ENCODE measurements around the gene TALDO1. TPM values are rescaled to one million over a fixed set of nuclear protein-coding genes. Genes with fewer than 3 reads are reported as not detected.
A peak's percentile ranks its signal among the peaks of the same experiment; 100 is the strongest.

TALDO1 gene
- total RNA-seq, 1 donor from 2014 or later, result 101 TPM

GRCh38 chr11:772429-773390 lies 25.4 kb downstream of the TALDO1 start:
- Mint-ChIP-seq H3K4me1 (peaks cover 11% of the 10 kb centered on the region), H3K27ac (no peak overlapping the region), H3K36me3 (peaks cover 2% of the 10 kb centered on the region), H3K4me3 (no peak overlapping the region), H3K9me3 (no peaks in the 10 kb centered on the region), H3K27me3 (ENCODE audit: insufficient read depth, low read depth) (no peaks in the 10 kb centered on the region)
- H3K79me2 ChIP-seq (ENCODE audit: low read depth), result peaks cover 41% of the 10 kb centered on the region
- no peak overlapping the region for H2AFZ ChIP-seq (replicated peaks)
- no peaks in the 10 kb centered on the region for H3K36me3 ChIP-seq
- no peak for TF ChIP-seq CTCF (IDR thresholded peaks at IDR 0.05)
- no peak for TF ChIP-seq EZH2phosphoT487 (IDR thresholded peaks at IDR 0.05)
- TF ChIP-seq EZH2 (IDR thresholded peaks at IDR 0.05), result no peak
- no peak overlapping the region for H3K4me3 ChIP-seq
- peaks cover 7% of the 10 kb centered on the region for H3F3A ChIP-seq (ENCODE audit: low read depth)
- DNase-seq (ENCODE audit: low spot score), result peak; percentile 2
- H3K9ac ChIP-seq, result peak overlapping the region; percentile 22
- H3K27me3 ChIP-seq, result no peaks in the 10 kb centered on the region
- no peak overlapping the region for H3K27ac ChIP-seq
- H3K4me2 ChIP-seq, result no peak overlapping the region
- peaks cover 62% of the 10 kb centered on the region for H4K20me1 ChIP-seq (ENCODE audit: low read depth)
- H3K9me3 ChIP-seq (ENCODE audit: low read depth), result no peaks in the 10 kb centered on the region
- peaks cover 16% of the 10 kb centered on the region for H3K4me1 ChIP-seq

GRCh38 chr11:773425-773824 lies 26.2 kb downstream of the TALDO1 start:
- no peak overlapping the region for H3K4me3 ChIP-seq
- no peak overlapping the region for H3K27ac ChIP-seq
- H3K4me1 ChIP-seq, result peaks cover 16% of the 10 kb centered on the region
- H3K9me3 Mint-ChIP-seq, result no peaks in the 10 kb centered on the region
- no peaks in the 10 kb centered on the region for H3K27me3 ChIP-seq
- peaks cover 65% of the 10 kb centered on the region for H4K20me1 ChIP-seq (ENCODE audit: low read depth)
- TF ChIP-seq EZH2 (IDR thresholded peaks at IDR 0.05), result no peak
- TF ChIP-seq EZH2phosphoT487 (IDR thresholded peaks at IDR 0.05), result no peak
- no peak for TF ChIP-seq CTCF (IDR thresholded peaks at IDR 0.05)
- H3K79me2 ChIP-seq (ENCODE audit: low read depth), result peaks cover 48% of the 10 kb centered on the region
- no peak overlapping the region for H3K4me3 Mint-ChIP-seq
- peaks cover 8% of the 10 kb centered on the region for H3F3A ChIP-seq (ENCODE audit: low read depth)
- H2AFZ ChIP-seq (replicated peaks), result no peak overlapping the region
- H3K36me3 ChIP-seq, result no peaks in the 10 kb centered on the region
- H3K9ac ChIP-seq, result peak overlapping the region; percentile 22
- H3K9me3 ChIP-seq (ENCODE audit: low read depth), result no peaks in the 10 kb centered on the region
- peaks cover 11% of the 10 kb centered on the region for H3K4me1 Mint-ChIP-seq
- no peak overlapping the region for H3K27ac Mint-ChIP-seq
- H3K4me2 ChIP-seq, result no peak overlapping the region
- peak; percentile 1 for DNase-seq (ENCODE audit: low spot score)
- peaks cover 2% of the 10 kb centered on the region for H3K36me3 Mint-ChIP-seq
- H3K27me3 Mint-ChIP-seq (ENCODE audit: insufficient read depth, low read depth), result no peaks in the 10 kb centered on the region

- no peak overlapping the region for H3K9ac ChIP-seq
- Mint-ChIP-seq H3K27ac (no peak overlapping the region), H3K9me3 (no peaks in the 10 kb centered on the region), H3K36me3 (peaks cover 2% of the 10 kb centered on the region), H3K4me1 (peaks cover 12% of the 10 kb centered on the region), H3K27me3 (ENCODE audit: insufficient read depth, low read depth) (no peaks in the 10 kb centered on the region), H3K4me3 (no peak overlapping the region)
- no peak overlapping the region for H3K4me3 ChIP-seq
- no peaks in the 10 kb centered on the region for H3K36me3 ChIP-seq
- H4K20me1 ChIP-seq (ENCODE audit: low read depth), result peaks cover 68% of the 10 kb centered on the region
- TF ChIP-seq CTCF (IDR thresholded peaks at IDR 0.05) (no peak), EZH2 (IDR thresholded peaks at IDR 0.05) (no peak), EZH2phosphoT487 (IDR thresholded peaks at IDR 0.05) (no peak)
- no peaks in the 10 kb centered on the region for H3K9me3 ChIP-seq (ENCODE audit: low read depth)
- no peak overlapping the region for H2AFZ ChIP-seq (replicated peaks)
- H3K79me2 ChIP-seq (ENCODE audit: low read depth), result peaks cover 50% of the 10 kb centered on the region
- no peak overlapping the region for H3K27ac ChIP-seq
- H3K4me1 ChIP-seq, result peaks cover 16% of the 10 kb centered on the region
- DNase-seq (ENCODE audit: low spot score), result peak; percentile 1
- no peaks in the 10 kb centered on the region for H3K27me3 ChIP-seq
- H3F3A ChIP-seq (ENCODE audit: low read depth), result peaks cover 8% of the 10 kb centered on the region
- no peak overlapping the region for H3K4me2 ChIP-seq
Observed at GRCh38 chr11:773830-774229, 26.6 kb downstream of the TALDO1 start.
